HL-60 (cell line): ENCODE measurements around the gene SEC11A.
"Not testable (repeated sequence)": the region's sequence is repeated elsewhere in the genome, so short reads cannot be mapped to it uniquely, and the experiment has no call there.

Source experiments
- DNase-seq, 2 experiments: peaks; one replicate each; pipeline ENCODE4 v3.0.0-alpha.2; 2010 to 2020; ENCODE audit warnings: low read depth in 1 of 2, low spot score in 1 of 2
- H3K27ac ChIP-seq: fragments of 250-450 bp; sonication (Bioruptor Pico); replicated peaks from 2 replicates; pipeline ENCODE4 v1.5.1; 2020; ENCODE audit warnings: mild to moderate bottlenecking, moderate library complexity
- H3K27me3 ChIP-seq: fragments of 250-450 bp; sonication (Bioruptor Pico); 2 replicates; pipeline ENCODE4 v1.5.1; 2021; ENCODE audit warnings: mild to moderate bottlenecking, moderate library complexity; ENCODE audit not compliant: insufficient read depth, poor library complexity, severe bottlenecking
- H3K4me3 ChIP-seq: replicated peaks from 2 replicates; pipeline ENCODE4 v1.5.1; 2011; ENCODE audit warnings: mild to moderate bottlenecking, control low read depth, low read length; ENCODE audit not compliant: insufficient read depth
- CTCF ChIP-seq: IDR thresholded peaks from one replicate; pipeline ENCODE4 v1.5.1; 2011; ENCODE audit warnings: low read length, control low read depth, inconsistent platforms; ENCODE audit not compliant: insufficient read depth
- GABPA ChIP-seq: IDR thresholded peaks from 2 replicates; pipeline ENCODE4 v1.6.1; 2012; ENCODE audit warnings: low read depth
- POLR2AphosphoS5 ChIP-seq: IDR thresholded peaks from 2 replicates; pipeline ENCODE4 v1.6.1; 2012; ENCODE audit warnings: low read depth
- REST ChIP-seq: IDR thresholded peaks from 2 replicates; pipeline ENCODE4 v1.6.1; 2012; ENCODE audit warnings: low read depth; ENCODE audit not compliant: insufficient replicate concordance
- SPI1 ChIP-seq: IDR thresholded peaks from 2 replicates; pipeline ENCODE4 v1.6.1; 2012; ENCODE audit warnings: low read depth, mild to moderate bottlenecking, borderline replicate concordance

SEC11A gene

GRCh38 chr15:84760219-84760618, 44.3 kb upstream of the SEC11A start:
- TF ChIP-seq SPI1: no peak
- no peak for TF ChIP-seq GABPA
- TF ChIP-seq POLR2AphosphoS5: no peak
- TF ChIP-seq CTCF: no peak
- no peak for TF ChIP-seq REST
- DNase-seq: no peak
- Histone ChIP-seq H3K27me3 (no peaks in the 10 kb centered on the region), H3K27ac (no peak overlapping the region), H3K4me3 (no peak overlapping the region)

GRCh38 chr15:84759018-84759417, 43.1 kb upstream of the SEC11A start:
- Histone ChIP-seq H3K27ac (no peak overlapping the region), H3K27me3 (no peaks in the 10 kb centered on the region), H3K4me3 (no peak overlapping the region)
- TF ChIP-seq GABPA: no peak
- no peak for TF ChIP-seq POLR2AphosphoS5
- no peak for TF ChIP-seq SPI1
- TF ChIP-seq REST: no peak
- no peak for TF ChIP-seq CTCF
- no peak for DNase-seq

GRCh38 chr15:84755736-84756527, 40.0 kb upstream of the SEC11A start:
- TF ChIP-seq SPI1 (no peak), POLR2AphosphoS5 (no peak)
- no peak overlapping the region for H3K27ac ChIP-seq
- no peaks in the 10 kb centered on the region for H3K27me3 ChIP-seq
- H3K4me3 ChIP-seq: no peak overlapping the region
- DNase-seq: no peak

GRCh38 chr15:84754889-84755288, 39.0 kb upstream of the SEC11A start:
- not testable (repeated sequence) for H3K27me3 ChIP-seq, H3K4me3 ChIP-seq, H3K27ac ChIP-seq, DNase-seq

- Histone ChIP-seq H3K27ac (no peak overlapping the region), H3K27me3 (no peaks in the 10 kb centered on the region), H3K4me3 (no peak overlapping the region)
- no peak for TF ChIP-seq CTCF
- no peak for TF ChIP-seq GABPA
- TF ChIP-seq REST: no peak
- TF ChIP-seq SPI1: no peak
- no peak for TF ChIP-seq POLR2AphosphoS5
- no peak for DNase-seq
These were observed 36.8 kb upstream of the SEC11A start for GRCh38 chr15:84752700-84753099.
